HL-60 (cell line): Measurements from ENCODE around the gene AP2A1.

Source experiments
- DNase-seq, 2 experiments: peaks; one replicate each; pipeline ENCODE4 v3.0.0-alpha.2; 2010 to 2020; ENCODE audit warnings: low read depth in 1 of 2, low spot score in 1 of 2
- H3K27ac ChIP-seq: fragments of 250-450 bp; sonication (Bioruptor Pico); replicated peaks from 2 replicates; pipeline ENCODE4 v1.5.1; 2020; ENCODE audit warnings: mild to moderate bottlenecking, moderate library complexity
- H3K27me3 ChIP-seq: fragments of 250-450 bp; sonication (Bioruptor Pico); 2 replicates; pipeline ENCODE4 v1.5.1; 2021; ENCODE audit warnings: mild to moderate bottlenecking, moderate library complexity; ENCODE audit not compliant: insufficient read depth, poor library complexity, severe bottlenecking
- H3K4me3 ChIP-seq: replicated peaks from 2 replicates; pipeline ENCODE4 v1.5.1; 2011; ENCODE audit warnings: mild to moderate bottlenecking, control low read depth, low read length; ENCODE audit not compliant: insufficient read depth
- CTCF ChIP-seq: IDR thresholded peaks from one replicate; pipeline ENCODE4 v1.5.1; 2011; ENCODE audit warnings: low read length, control low read depth, inconsistent platforms; ENCODE audit not compliant: insufficient read depth
- GABPA ChIP-seq: IDR thresholded peaks from 2 replicates; pipeline ENCODE4 v1.6.1; 2012; ENCODE audit warnings: low read depth
- POLR2AphosphoS5 ChIP-seq: IDR thresholded peaks from 2 replicates; pipeline ENCODE4 v1.6.1; 2012; ENCODE audit warnings: low read depth
- REST ChIP-seq: IDR thresholded peaks from 2 replicates; pipeline ENCODE4 v1.6.1; 2012; ENCODE audit warnings: low read depth; ENCODE audit not compliant: insufficient replicate concordance
- SPI1 ChIP-seq: IDR thresholded peaks from 2 replicates; pipeline ENCODE4 v1.6.1; 2012; ENCODE audit warnings: low read depth, mild to moderate bottlenecking, borderline replicate concordance

Gene AP2A1

GRCh38 chr19:49727217-49728030 is 39.4 kb upstream of the AP2A1 start:
- DNase-seq, result no peak
- Histone ChIP-seq H3K27ac (no peak overlapping the region), H3K27me3 (no peaks in the 10 kb centered on the region), H3K4me3 (no peak overlapping the region)
- TF ChIP-seq CTCF (no peak), REST (no peak), GABPA (no peak), POLR2AphosphoS5 (no peak), SPI1 (no peak)

GRCh38 chr19:49730166-49730565 is 36.6 kb upstream of the AP2A1 start:
- H3K27ac ChIP-seq, result peak overlapping the region; percentile 15; the same call in 1 of the 2 replicates
- TF ChIP-seq GABPA (no peak), SPI1 (no peak), POLR2AphosphoS5 (no peak)
- H3K27me3 ChIP-seq, result no peaks in the 10 kb centered on the region
- peak in 1 of 2 experiments; percentile 39 for DNase-seq
- H3K4me3 ChIP-seq, result no peak overlapping the region

GRCh38 chr19:49738268-49738667 is 28.5 kb upstream of the AP2A1 start:
- no peak overlapping the region for H3K27ac ChIP-seq
- no peak for DNase-seq
- TF ChIP-seq REST (no peak), SPI1 (no peak), POLR2AphosphoS5 (no peak), GABPA (no peak), CTCF (no peak)
- H3K27me3 ChIP-seq, result no peaks in the 10 kb centered on the region
- no peak overlapping the region for H3K4me3 ChIP-seq

GRCh38 chr19:49739098-49739497 is 27.7 kb upstream of the AP2A1 start:
- H3K4me3 ChIP-seq, result no peak overlapping the region
- H3K27ac ChIP-seq, result no peak overlapping the region
- TF ChIP-seq POLR2AphosphoS5 (no peak), GABPA (no peak), SPI1 (no peak), REST (no peak), CTCF (no peak)
- no peaks in the 10 kb centered on the region for H3K27me3 ChIP-seq
- no peak for DNase-seq
